NCI-H345 treated with DMSO at 0.1 percent for 48 hours (cell line): ENCODE results near the gene PLXNA4.

ENCODE experiments used
- DNase-seq: peaks from one replicate; lab custom pipeline; 2025; ENCODE audit not compliant: unreplicated experiment; lab: John Stamatoyannopoulos, UW

Gene PLXNA4

GRCh38 chr7:132537456-132538145 lies 38.7 kb downstream of the PLXNA4 start:
- DNase-seq: no peak

GRCh38 chr7:132536654-132537395 lies 39.4 kb downstream of the PLXNA4 start:
- no peak for DNase-seq

- no peak for DNase-seq
Measured at GRCh38 chr7:132533916-132534315, 42.4 kb downstream of the PLXNA4 start.

DNA sequence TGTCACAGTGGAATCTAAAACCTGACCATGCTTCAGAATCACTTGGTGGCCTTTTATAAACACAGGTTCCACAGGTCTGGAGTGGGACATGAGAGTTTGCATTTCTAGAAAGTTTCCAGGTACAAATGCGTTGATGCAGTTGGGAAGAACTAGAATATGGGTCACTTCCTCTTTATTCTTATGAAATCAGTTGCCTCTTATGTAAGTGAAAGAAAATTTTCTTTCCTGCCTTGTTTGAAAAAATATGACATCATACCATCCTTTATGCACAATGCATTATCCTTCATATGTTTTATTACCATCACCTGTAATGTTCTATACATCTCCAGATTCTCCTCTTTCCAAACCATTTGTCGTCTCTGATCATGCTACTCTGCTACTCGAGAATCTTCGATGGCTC lies 44.0 kb downstream of the PLXNA4 start:
- no peak for DNase-seq

GRCh38 chr7:132531562-132531961 lies 44.7 kb downstream of the PLXNA4 start:
- no peak for DNase-seq

DNA sequence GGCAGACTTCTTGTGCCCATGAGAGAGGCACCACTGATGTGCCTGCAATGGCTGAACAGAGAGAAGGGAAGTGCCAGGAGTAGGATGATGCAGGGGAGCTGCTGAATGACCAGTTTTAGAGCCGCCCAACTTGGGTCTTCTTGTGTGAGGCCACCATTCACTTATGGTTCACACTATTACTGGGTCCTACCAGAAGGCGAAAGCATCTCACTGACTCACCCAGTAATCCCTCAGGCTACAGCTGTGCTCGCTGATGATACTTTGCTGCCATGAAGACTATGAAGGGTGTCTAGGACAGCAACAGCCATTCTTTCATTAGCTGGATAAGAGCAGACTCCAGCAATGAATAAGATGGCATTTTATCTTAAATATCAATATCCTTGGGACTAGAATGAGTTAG lies 47.6 kb downstream of the PLXNA4 start:
- DNase-seq: no peak

- no peak for DNase-seq
Measured at GRCh38 chr7:132527467-132528410, 48.5 kb downstream of the PLXNA4 start.

DNA sequence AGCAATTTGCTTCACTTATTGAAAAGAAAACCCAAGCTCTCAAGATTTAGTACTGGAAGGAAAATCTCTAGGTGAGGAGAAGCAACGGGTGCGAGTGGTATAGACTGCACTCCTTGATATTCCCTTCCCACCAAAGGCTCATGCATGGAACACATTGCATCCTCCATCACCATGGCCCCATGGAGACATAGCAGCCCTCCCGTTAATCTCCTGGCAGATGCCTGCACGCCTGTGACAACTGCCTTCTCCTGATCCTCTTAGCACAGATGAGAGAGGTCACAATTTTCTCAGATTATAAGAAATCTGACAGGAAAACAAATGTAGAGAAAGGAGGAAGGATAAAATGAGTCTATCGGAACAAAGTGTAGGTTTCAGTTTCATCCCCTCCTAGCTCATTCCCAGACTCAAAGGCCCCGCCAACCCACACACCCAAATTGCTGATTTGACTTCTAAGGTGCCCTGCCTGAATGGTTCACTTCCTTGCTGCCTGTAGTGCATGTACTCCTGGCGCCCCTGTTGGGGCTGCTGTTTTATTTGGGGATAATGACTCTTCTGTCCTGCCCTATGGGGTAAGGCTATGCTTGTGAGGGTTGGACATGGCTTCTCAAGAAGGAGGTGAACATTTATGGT lies 50.0 kb downstream of the PLXNA4 start:
- DNase-seq: no peak

- no peak for DNase-seq
Measured at GRCh38 chr7:132521423-132521822, 54.8 kb downstream of the PLXNA4 start.

GRCh38 chr7:132520591-132521280 lies 55.5 kb downstream of the PLXNA4 start:
- DNase-seq: no peak

DNA sequence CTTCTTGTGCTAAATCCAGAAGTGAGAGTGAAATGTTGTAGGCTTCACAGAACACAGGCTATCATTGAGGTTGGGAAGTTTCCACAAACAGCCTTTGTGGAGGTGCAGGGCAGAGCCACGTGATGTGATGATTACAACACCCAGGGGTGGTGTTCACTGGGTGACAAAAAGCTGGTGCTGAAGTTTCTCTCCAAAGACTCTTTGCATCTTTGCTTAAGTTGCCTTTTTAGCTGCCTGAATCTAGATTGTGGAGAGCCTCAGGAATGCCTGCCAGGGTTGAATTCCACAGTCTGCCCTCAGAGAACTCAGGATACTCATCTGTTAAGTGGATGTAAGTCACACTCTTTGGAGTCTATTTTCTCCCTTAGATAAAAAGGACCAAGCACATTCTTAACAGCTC lies 56.3 kb downstream of the PLXNA4 start:
- DNase-seq: no peak

GRCh38 chr7:132518839-132519173 lies 57.5 kb downstream of the PLXNA4 start:
- no peak for DNase-seq

GRCh38 chr7:132518102-132518838 lies 58.0 kb downstream of the PLXNA4 start:
- DNase-seq: no peak

- no peak for DNase-seq
Measured at GRCh38 chr7:132516042-132516840, 60.0 kb downstream of the PLXNA4 start.

DNA sequence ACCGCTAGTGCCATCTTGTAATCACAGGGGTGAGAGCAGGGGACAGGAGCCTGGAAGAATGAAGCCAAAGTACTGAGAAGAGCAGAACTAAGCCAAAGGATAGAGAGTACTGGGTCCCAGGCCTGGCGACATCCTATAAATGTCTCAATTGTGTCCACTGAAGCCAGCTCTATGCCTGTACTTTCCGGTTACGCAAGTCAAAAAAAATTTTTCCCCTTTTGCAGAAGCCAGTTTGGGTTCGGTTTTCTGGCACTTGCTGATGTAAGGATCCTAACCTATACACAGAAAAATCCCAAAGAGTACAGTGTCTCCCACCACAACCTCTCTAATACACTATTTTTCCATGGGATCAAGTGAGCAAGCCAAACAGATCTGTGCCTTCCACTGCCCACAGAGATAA lies 61.1 kb downstream of the PLXNA4 start:
- DNase-seq: no peak

GRCh38 chr7:132514430-132514829 lies 61.8 kb downstream of the PLXNA4 start:
- no peak for DNase-seq

DNA sequence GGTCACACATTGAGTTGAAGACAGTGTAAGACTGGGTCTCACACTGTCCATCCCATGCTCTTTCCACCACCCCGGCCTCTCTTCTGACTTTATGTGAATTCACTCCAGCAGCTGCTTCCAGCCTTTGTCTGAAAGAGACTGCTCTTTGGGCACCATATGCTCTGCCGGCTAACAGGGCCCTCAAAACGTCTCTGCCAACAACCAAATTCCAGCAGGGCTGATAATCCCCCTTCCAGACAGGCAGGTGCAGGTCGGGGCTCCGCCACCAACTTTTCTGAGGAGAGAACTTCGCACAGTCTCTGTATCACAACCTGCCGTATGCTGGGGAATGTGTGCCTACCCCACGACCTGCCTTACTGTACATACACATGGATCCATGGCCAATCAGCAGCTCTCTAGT lies 64.3 kb downstream of the PLXNA4 start:
- DNase-seq: no peak

DNA sequence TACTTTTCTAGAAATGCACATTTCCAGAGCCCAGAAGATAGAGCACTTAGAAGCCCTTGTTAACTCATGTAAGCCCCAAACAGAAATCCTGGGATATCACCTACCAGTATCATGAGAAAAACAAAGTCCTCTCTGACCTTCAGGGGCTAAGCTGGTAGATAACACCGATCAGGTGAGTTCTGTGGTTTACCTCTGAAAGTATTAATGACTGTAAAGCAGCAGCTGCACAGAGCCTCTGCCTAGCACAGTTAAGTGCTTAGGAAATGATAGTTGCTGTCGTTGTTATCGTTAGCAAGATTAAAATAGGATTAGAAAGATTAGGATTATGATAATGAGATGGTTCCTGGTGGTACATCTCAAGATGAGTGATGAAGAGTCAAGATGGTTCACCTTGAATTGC lies 64.9 kb downstream of the PLXNA4 start:
- DNase-seq: no peak

GRCh38 chr7:132509643-132510042 lies 66.6 kb downstream of the PLXNA4 start:
- DNase-seq: no peak
